HepG2 (cell line): ENCODE results near the gene NGRN. TPM values are rescaled to one million over a fixed set of nuclear protein-coding genes. Genes with fewer than 3 reads are reported as not detected.

Experiments used
- CENPT ChIP-seq: sonication (generic); formaldehyde crosslinking; IDR thresholded peaks from 2 replicates; pipeline ENCODE4 v1.8.0; 2022; ENCODE audit warnings: low read depth, mild to moderate bottlenecking, moderate library complexity, missing genetic modification reagents
- CERS6 ChIP-seq: sonication (generic); formaldehyde crosslinking; IDR thresholded peaks from 2 replicates; pipeline ENCODE4 v1.5.0; 2020; ENCODE audit warnings: missing genetic modification reagents
- CSRNP2 ChIP-seq: sonication (generic); formaldehyde crosslinking; conservative IDR thresholded peaks from 2 replicates; pipeline ENCODE4 v1.8.0; 2022; ENCODE audit warnings: low read depth, missing genetic modification reagents
- DNMT3B ChIP-seq: conservative IDR thresholded peaks from 2 replicates; pipeline ENCODE4 v1.6.1; 2016; ENCODE audit warnings: missing biosample characterization, control low read depth
- GATAD1 ChIP-seq: IDR thresholded peaks from 2 replicates; pipeline ENCODE4 v1.6.1; 2016; ENCODE audit warnings: missing genetic modification reagents, missing compliant biosample characterization
- MBNL3 ChIP-seq: fragments of 250-450 bp; sonication (Bioruptor Pico); conservative IDR thresholded peaks from 2 replicates; pipeline ENCODE4 v1.8.0; 2022; ENCODE audit warnings: mild to moderate bottlenecking, inconsistent platforms
- NCOA1 ChIP-seq: sonication (generic); formaldehyde crosslinking; IDR thresholded peaks from 2 replicates; pipeline ENCODE4 v1.9.0; 2021; ENCODE audit warnings: missing genetic modification reagents
- PPARG ChIP-seq: conservative IDR thresholded peaks from 2 replicates; pipeline ENCODE4 v1.6.1; 2016; ENCODE audit warnings: missing biosample characterization, missing genetic modification reagents
- SAP130 ChIP-seq: IDR thresholded peaks from 2 replicates; pipeline ENCODE4 v1.6.1; 2016; ENCODE audit warnings: low read depth
- ZNF18 ChIP-seq: sonication (generic); formaldehyde crosslinking; IDR thresholded peaks from 2 replicates; pipeline ENCODE4 v1.8.0; 2022; ENCODE audit warnings: mild to moderate bottlenecking, missing genetic modification reagents; ENCODE audit not compliant: insufficient replicate concordance
- ZNF230 ChIP-seq: sonication (generic); formaldehyde crosslinking; IDR thresholded peaks from 2 replicates; pipeline ENCODE4 v1.4.0; 2020; ENCODE audit warnings: mild to moderate bottlenecking, missing genetic modification reagents
- ZNF30 ChIP-seq: sonication (generic); formaldehyde crosslinking; IDR thresholded peaks from 2 replicates; pipeline ENCODE4 v1.5.0; 2020; ENCODE audit warnings: mild to moderate bottlenecking, missing genetic modification reagents
- ZNF337 ChIP-seq: sonication (generic); formaldehyde crosslinking; IDR thresholded peaks from 2 replicates; pipeline ENCODE4 v1.5.1; 2020; ENCODE audit warnings: missing genetic modification reagents, low read depth, mild to moderate bottlenecking, borderline replicate concordance
- ZNF382 ChIP-seq: sonication (generic); formaldehyde crosslinking; IDR thresholded peaks from 2 replicates; pipeline ENCODE4 v1.5.0; 2020; ENCODE audit warnings: missing genetic modification reagents, mild to moderate bottlenecking, borderline replicate concordance
- ZNF558 ChIP-seq: sonication (generic); formaldehyde crosslinking; IDR thresholded peaks from 2 replicates; pipeline ENCODE4 v1.9.0; 2022; ENCODE audit warnings: mild to moderate bottlenecking, missing genetic modification reagents, borderline replicate concordance
- ZNF800 ChIP-seq: sonication (generic); formaldehyde crosslinking; IDR thresholded peaks from 2 replicates; pipeline ENCODE4 v1.4.0; 2020; ENCODE audit warnings: missing genetic modification reagents
- ZSCAN12 ChIP-seq: sonication (generic); formaldehyde crosslinking; IDR thresholded peaks from 2 replicates; pipeline ENCODE4 v1.9.0; 2021; ENCODE audit warnings: mild to moderate bottlenecking, missing genetic modification reagents
- polyA plus RNA-seq, 8 experiments: library from polyadenylated mRNA; depleted of rRNA in 3 of 8; stranded (reverse) in 7 of 8; unstranded in 1 of 8; fragments of >200 nt; fragmentation: Illumina TruSeq in 4 of 8; extraction: Trizol in 4 of 8; gene quantifications; 2 replicates each; pipeline versions ENCODE4 v1.2.1 to v1.2.3, GENCODE V29; 2011 to 2016; ENCODE audit warnings: low read depth in 4 of 8, missing spikeins in 1 of 8, mixed read lengths in 1 of 8; ENCODE audit not compliant: insufficient read depth in 1 of 8
- total RNA-seq, 5 experiments: library from RNA; depleted of rRNA; stranded (reverse); fragments of >200 nt; fragmentation: Illumina TruSeq; extraction: Trizol; gene quantifications; 2 replicates each; pipeline ENCODE4 v1.2.3, GENCODE V29; 2016; ENCODE audit warnings: low read depth in 1 of 5
- TF ChIP-seq, protein P1 (sequence below): sonication (generic); formaldehyde crosslinking; IDR thresholded peaks from 2 replicates; pipeline ENCODE4 v1.8.0; 2022; ENCODE audit warnings: low read depth, missing genetic modification reagents
- TF ChIP-seq, protein P2 (sequence below): sonication (generic); formaldehyde crosslinking; IDR thresholded peaks from 2 replicates; pipeline ENCODE4 v1.4.0; 2020; ENCODE audit warnings: missing genetic modification reagents

The NGRN gene
- total and polyA plus RNA-seq, 2 of the 13 experiments (the other 11 are each of a cell fraction or from before 2014, with no cell fraction given) = 39.8 to 63.7 TPM

GRCh38 chr15:90265271-90266060 lies at the start of gene NGRN (continued):
- TF ChIP-seq, protein P1, sequence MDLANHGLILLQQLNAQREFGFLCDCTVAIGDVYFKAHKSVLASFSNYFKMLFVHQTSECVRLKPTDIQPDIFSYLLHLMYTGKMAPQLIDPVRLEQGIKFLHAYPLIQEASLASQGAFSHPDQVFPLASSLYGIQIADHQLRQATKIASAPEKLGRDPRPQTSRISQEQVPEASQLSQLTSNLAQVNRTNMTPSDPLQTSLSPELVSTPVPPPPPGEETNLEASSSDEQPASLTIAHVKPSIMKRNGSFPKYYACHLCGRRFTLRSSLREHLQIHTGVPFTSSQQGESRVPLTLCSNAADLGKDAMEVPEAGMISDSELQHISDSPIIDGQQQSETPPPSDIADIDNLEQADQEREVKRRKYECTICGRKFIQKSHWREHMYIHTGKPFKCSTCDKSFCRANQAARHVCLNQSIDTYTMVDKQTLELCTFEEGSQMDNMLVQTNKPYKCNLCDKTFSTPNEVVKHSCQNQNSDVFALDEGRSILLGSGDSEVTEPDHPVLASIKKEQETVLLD (CRISPR knock-in tag) = no peak
- TF ChIP-seq ZNF337 = no peak; the same call in 1 of the 2 replicates
- TF ChIP-seq DNMT3B (CRISPR knock-in tag) = no peak
- TF ChIP-seq, protein P2, sequence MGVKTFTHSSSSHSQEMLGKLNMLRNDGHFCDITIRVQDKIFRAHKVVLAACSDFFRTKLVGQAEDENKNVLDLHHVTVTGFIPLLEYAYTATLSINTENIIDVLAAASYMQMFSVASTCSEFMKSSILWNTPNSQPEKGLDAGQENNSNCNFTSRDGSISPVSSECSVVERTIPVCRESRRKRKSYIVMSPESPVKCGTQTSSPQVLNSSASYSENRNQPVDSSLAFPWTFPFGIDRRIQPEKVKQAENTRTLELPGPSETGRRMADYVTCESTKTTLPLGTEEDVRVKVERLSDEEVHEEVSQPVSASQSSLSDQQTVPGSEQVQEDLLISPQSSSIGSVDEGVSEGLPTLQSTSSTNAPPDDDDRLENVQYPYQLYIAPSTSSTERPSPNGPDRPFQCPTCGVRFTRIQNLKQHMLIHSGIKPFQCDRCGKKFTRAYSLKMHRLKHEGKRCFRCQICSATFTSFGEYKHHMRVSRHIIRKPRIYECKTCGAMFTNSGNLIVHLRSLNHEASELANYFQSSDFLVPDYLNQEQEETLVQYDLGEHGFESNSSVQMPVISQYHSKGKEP (CRISPR knock-in tag) = peak; percentile 30; the same call in 1 of the 2 replicates
- TF ChIP-seq PPARG (CRISPR knock-in tag) = 0 out of 2 replicates have a peak, but pooled peaks have one; percentile 31
- TF ChIP-seq CSRNP2 (CRISPR knock-in tag) = no peak
- peak; percentile 85; the same call in 1 of the 2 replicates for TF ChIP-seq ZNF230 (CRISPR knock-in tag)
- TF ChIP-seq ZNF18 = peak; percentile 68
- TF ChIP-seq MBNL3 (CRISPR knock-in tag) = no peak
- no peak; the same call in 1 of the 2 replicates for TF ChIP-seq ZNF800 (CRISPR knock-in tag)
- peak; percentile 97 for TF ChIP-seq ZNF558 (CRISPR knock-in tag)
- 0 out of 2 replicates have a peak, but pooled peaks have one; percentile 20 for TF ChIP-seq ZNF30 (CRISPR knock-in tag)
- TF ChIP-seq ZSCAN12 = no peak; the same call in 1 of the 2 replicates
- TF ChIP-seq ZNF382 = no peak
- TF ChIP-seq NCOA1 (CRISPR knock-in tag) = no peak
- peak; percentile 95 for TF ChIP-seq SAP130 (CRISPR knock-in tag)
- peak; percentile 77; the same call in 1 of the 2 replicates for TF ChIP-seq CENPT (CRISPR knock-in tag)
- TF ChIP-seq CERS6 = no peak
- TF ChIP-seq GATAD1 (CRISPR knock-in tag) = peak; percentile 91
